Neural progenitor cell (in vitro differentiated cells): ENCODE measurements around the gene PLEKHS1. TPM values are rescaled to one million over a fixed set of nuclear protein-coding genes. Genes with fewer than 3 reads are reported as not detected.

Source experiments
- DNase-seq: peaks from one replicate; pipeline ENCODE4 v3.0.0-alpha.2; 2016; ENCODE audit warnings: low spot score
- H2AFZ ChIP-seq: fragments of 200-600 bp; sonication (generic); replicated peaks from 2 replicates; pipeline ENCODE4 v1.6.1; 2016; ENCODE audit warnings: antibody characterized with exemption
- H3F3A ChIP-seq: fragments of 200-600 bp; sonication (generic); 2 replicates; pipeline ENCODE4 v1.6.1; 2016; ENCODE audit warnings: antibody characterized with exemption, low read depth
- H3K27ac ChIP-seq: fragments of 200-600 bp; sonication (generic); 2 replicates; pipeline ENCODE4 v1.5.1; 2016; ENCODE audit warnings: mild to moderate bottlenecking
- H3K27me3 ChIP-seq: fragments of 200-600 bp; sonication (generic); 2 replicates; pipeline ENCODE4 v1.6.1; 2016; ENCODE audit warnings: mild to moderate bottlenecking, moderate library complexity
- H3K36me3 ChIP-seq: fragments of 200-600 bp; sonication (generic); 2 replicates; pipeline ENCODE4 v1.5.1; 2016
- H3K4me1 ChIP-seq: fragments of 200-600 bp; sonication (generic); 2 replicates; pipeline ENCODE4 v1.6.1; 2016; ENCODE audit warnings: mixed run types
- H3K4me2 ChIP-seq: fragments of 200-600 bp; sonication (generic); 2 replicates; pipeline ENCODE4 v1.6.1; 2016
- H3K4me3 ChIP-seq: fragments of 200-600 bp; sonication (generic); 2 replicates; pipeline ENCODE4 v1.5.1; 2016
- H3K79me2 ChIP-seq: fragments of 200-600 bp; sonication (generic); 2 replicates; pipeline ENCODE4 v1.6.1; 2016; ENCODE audit warnings: low read depth
- H3K9ac ChIP-seq: fragments of 200-600 bp; sonication (generic); 2 replicates; pipeline ENCODE4 v1.6.1; 2016
- H3K9me3 ChIP-seq: fragments of 200-600 bp; sonication (generic); 2 replicates; pipeline ENCODE4 v1.5.1; 2016; ENCODE audit warnings: low read depth
- H4K20me1 ChIP-seq: fragments of 200-600 bp; sonication (generic); 2 replicates; pipeline ENCODE4 v1.6.1; 2016; ENCODE audit warnings: low read depth
- H3K27ac Mint-ChIP-seq: 3 replicates; pipeline ENCODE4 v1.8.0; 2021; ENCODE audit warnings: mixed read lengths
- H3K27me3 Mint-ChIP-seq: 2 replicates; pipeline ENCODE4 v1.8.0; 2022; ENCODE audit warnings: low read depth, mild to moderate bottlenecking, inconsistent platforms, moderate library complexity, mixed read lengths; ENCODE audit not compliant: insufficient read depth
- H3K36me3 Mint-ChIP-seq: 3 replicates; pipeline ENCODE4 v1.8.0; 2021; ENCODE audit warnings: mixed read lengths
- H3K4me1 Mint-ChIP-seq: 3 replicates; pipeline ENCODE4 v1.8.0; 2021; ENCODE audit warnings: mixed read lengths
- H3K4me3 Mint-ChIP-seq: 3 replicates; pipeline ENCODE4 v1.8.0; 2021; ENCODE audit warnings: mild to moderate bottlenecking, moderate library complexity, mixed read lengths
- H3K9me3 Mint-ChIP-seq: 3 replicates; pipeline ENCODE4 v1.8.0; 2020; ENCODE audit warnings: mixed read lengths
- EZH2 ChIP-seq: fragments of 200-600 bp; sonication (generic); IDR thresholded peaks from 2 replicates; pipeline ENCODE4 v1.6.1; 2017; ENCODE audit warnings: antibody characterized with exemption, mild to moderate bottlenecking, moderate library complexity
- EZH2phosphoT487 ChIP-seq: fragments of 200-600 bp; sonication (generic); IDR thresholded peaks from 2 replicates; pipeline ENCODE4 v1.6.1; 2017; ENCODE audit warnings: antibody characterized with exemption
- total RNA-seq: library from RNA; depleted of rRNA; stranded (reverse); fragments of >200 nt; gene quantifications from 2 replicates; pipeline ENCODE4 v1.2.3, GENCODE V29; 2015; ENCODE audit warnings: low replicate concordance
- TF ChIP-seq, protein P1 (sequence below): fragments of 200-600 bp; sonication (generic); IDR thresholded peaks from 2 replicates; pipeline ENCODE4 v1.5.1; 2017; ENCODE audit warnings: antibody characterized with exemption, mild to moderate bottlenecking

The PLEKHS1 gene
- total RNA-seq, 1 donor from 2014 or later, result not detected

GRCh38 chr10:113791691-113792090 is 40.2 kb downstream of the PLEKHS1 start:
- Histone ChIP-seq H2AFZ (no peak overlapping the region), H3K27me3 (no peaks in the 10 kb centered on the region), H3K9ac (no peak overlapping the region), H3K9me3 (no peaks in the 10 kb centered on the region), H4K20me1 (no peaks in the 10 kb centered on the region), H3F3A (no peaks in the 10 kb centered on the region), H3K27ac (no peak overlapping the region), H3K36me3 (no peaks in the 10 kb centered on the region), H3K4me3 (no peak overlapping the region), H3K4me2 (no peak overlapping the region), H3K4me1 (no peaks in the 10 kb centered on the region), H3K79me2 (no peaks in the 10 kb centered on the region)
- Mint-ChIP-seq H3K9me3 (no peaks in the 10 kb centered on the region), H3K27me3 (peaks cover 5% of the 10 kb centered on the region), H3K4me3 (no peak overlapping the region), H3K27ac (no peak overlapping the region), H3K4me1 (no peaks in the 10 kb centered on the region), H3K36me3 (no peaks in the 10 kb centered on the region)
- no peak for DNase-seq
- TF ChIP-seq EZH2phosphoT487 (no peak), EZH2 (no peak)
- TF ChIP-seq, protein P1, sequence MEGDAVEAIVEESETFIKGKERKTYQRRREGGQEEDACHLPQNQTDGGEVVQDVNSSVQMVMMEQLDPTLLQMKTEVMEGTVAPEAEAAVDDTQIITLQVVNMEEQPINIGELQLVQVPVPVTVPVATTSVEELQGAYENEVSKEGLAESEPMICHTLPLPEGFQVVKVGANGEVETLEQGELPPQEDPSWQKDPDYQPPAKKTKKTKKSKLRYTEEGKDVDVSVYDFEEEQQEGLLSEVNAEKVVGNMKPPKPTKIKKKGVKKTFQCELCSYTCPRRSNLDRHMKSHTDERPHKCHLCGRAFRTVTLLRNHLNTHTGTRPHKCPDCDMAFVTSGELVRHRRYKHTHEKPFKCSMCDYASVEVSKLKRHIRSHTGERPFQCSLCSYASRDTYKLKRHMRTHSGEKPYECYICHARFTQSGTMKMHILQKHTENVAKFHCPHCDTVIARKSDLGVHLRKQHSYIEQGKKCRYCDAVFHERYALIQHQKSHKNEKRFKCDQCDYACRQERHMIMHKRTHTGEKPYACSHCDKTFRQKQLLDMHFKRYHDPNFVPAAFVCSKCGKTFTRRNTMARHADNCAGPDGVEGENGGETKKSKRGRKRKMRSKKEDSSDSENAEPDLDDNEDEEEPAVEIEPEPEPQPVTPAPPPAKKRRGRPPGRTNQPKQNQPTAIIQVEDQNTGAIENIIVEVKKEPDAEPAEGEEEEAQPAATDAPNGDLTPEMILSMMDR, result no peak

- Histone ChIP-seq H3K9ac (no peak overlapping the region), H3K4me2 (no peak overlapping the region), H3K27me3 (no peaks in the 10 kb centered on the region), H3K4me1 (no peaks in the 10 kb centered on the region), H3K79me2 (no peaks in the 10 kb centered on the region), H2AFZ (no peak overlapping the region), H3K9me3 (no peaks in the 10 kb centered on the region), H3F3A (no peaks in the 10 kb centered on the region), H4K20me1 (no peaks in the 10 kb centered on the region), H3K36me3 (no peaks in the 10 kb centered on the region), H3K27ac (no peak overlapping the region), H3K4me3 (no peak overlapping the region)
- Mint-ChIP-seq H3K36me3 (no peaks in the 10 kb centered on the region), H3K4me3 (no peak overlapping the region), H3K27ac (no peak overlapping the region), H3K4me1 (peaks cover 4% of the 10 kb centered on the region), H3K9me3 (no peaks in the 10 kb centered on the region), H3K27me3 (peaks cover 3% of the 10 kb centered on the region)
- DNase-seq, result no peak
- TF ChIP-seq, protein P1, result no peak
- TF ChIP-seq EZH2phosphoT487 (no peak), EZH2 (no peak)
These were observed 50.1 kb downstream of the PLEKHS1 start for GRCh38 chr10:113801569-113801968.

DNA sequence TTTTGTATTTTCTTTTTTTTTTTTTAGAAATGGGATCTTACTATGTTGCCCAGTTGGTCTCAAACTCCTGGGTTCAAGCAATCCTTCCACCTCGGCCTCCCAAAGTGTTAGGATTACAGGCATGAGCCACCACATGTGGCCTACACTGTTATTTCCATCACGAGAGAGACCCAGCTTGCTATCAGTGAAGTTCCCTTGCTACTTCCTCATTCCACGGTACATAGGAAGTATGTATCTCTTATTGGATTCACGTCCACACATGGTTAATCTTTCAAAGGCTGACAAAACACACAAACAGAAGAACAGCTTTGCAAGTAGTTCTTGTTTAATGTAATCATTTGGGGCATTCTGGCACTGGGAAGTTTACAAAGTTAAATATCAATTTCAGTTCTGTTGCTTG is 51.5 kb downstream of the PLEKHS1 start:
- H3K9me3 Mint-ChIP-seq, result no peaks in the 10 kb centered on the region
- no peak overlapping the region for H3K4me3 Mint-ChIP-seq
- Histone ChIP-seq H2AFZ (no peak overlapping the region), H3K4me2 (no peak overlapping the region), H3K9ac (no peak overlapping the region), H3F3A (no peaks in the 10 kb centered on the region), H3K9me3 (no peaks in the 10 kb centered on the region), H3K79me2 (no peaks in the 10 kb centered on the region), H3K27me3 (no peaks in the 10 kb centered on the region), H3K4me3 (no peak overlapping the region), H4K20me1 (no peaks in the 10 kb centered on the region), H3K4me1 (no peaks in the 10 kb centered on the region), H3K36me3 (no peaks in the 10 kb centered on the region), H3K27ac (no peak overlapping the region)
- TF ChIP-seq, protein P1, result no peak
- TF ChIP-seq EZH2 (no peak), EZH2phosphoT487 (no peak)
- peaks cover 3% of the 10 kb centered on the region for H3K27me3 Mint-ChIP-seq
- H3K4me1 Mint-ChIP-seq, result peaks cover 4% of the 10 kb centered on the region
- H3K27ac Mint-ChIP-seq, result no peak overlapping the region
- H3K36me3 Mint-ChIP-seq, result no peaks in the 10 kb centered on the region
- no peak for DNase-seq

DNA sequence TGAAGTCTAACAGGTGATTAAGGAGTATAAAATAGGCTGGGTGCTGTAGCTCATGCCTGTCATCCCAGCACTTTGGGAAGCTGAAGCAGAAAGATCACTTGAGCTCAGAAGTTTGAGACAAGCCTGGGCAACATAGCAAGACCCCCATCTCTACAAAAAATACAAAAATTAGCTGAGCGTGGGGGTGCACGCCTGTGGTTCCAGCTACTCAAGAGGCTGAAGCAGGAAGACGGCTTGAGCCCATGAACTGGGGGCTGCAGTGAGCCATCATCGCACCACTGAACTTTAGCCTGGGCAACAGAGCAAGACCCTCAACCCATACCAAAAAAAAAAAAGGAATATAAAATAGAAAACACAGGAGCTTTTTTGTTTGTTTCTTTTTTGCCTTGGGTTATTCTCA is 55.0 kb downstream of the PLEKHS1 start:
- Mint-ChIP-seq H3K36me3 (no peaks in the 10 kb centered on the region), H3K27ac (no peak overlapping the region), H3K27me3 (peaks cover 3% of the 10 kb centered on the region), H3K9me3 (no peaks in the 10 kb centered on the region), H3K4me3 (no peak overlapping the region), H3K4me1 (no peaks in the 10 kb centered on the region)
- Histone ChIP-seq H3K4me1 (no peaks in the 10 kb centered on the region), H4K20me1 (no peaks in the 10 kb centered on the region), H3K27me3 (no peaks in the 10 kb centered on the region), H3K79me2 (no peaks in the 10 kb centered on the region), H3K36me3 (no peaks in the 10 kb centered on the region), H2AFZ (no peak overlapping the region), H3F3A (no peaks in the 10 kb centered on the region), H3K9ac (no peak overlapping the region), H3K9me3 (no peaks in the 10 kb centered on the region), H3K4me3 (no peak overlapping the region), H3K4me2 (no peak overlapping the region), H3K27ac (no peak overlapping the region)
- DNase-seq, result no peak
- TF ChIP-seq EZH2, result no peak
- TF ChIP-seq EZH2phosphoT487, result no peak
- TF ChIP-seq, protein P1, result no peak
